T-helper 17 cell (primary cell): ENCODE measurements around the gene ADAMTS6. TPM values are rescaled to one million over a fixed set of nuclear protein-coding genes. Genes with fewer than 3 reads are reported as not detected.
A peak's percentile ranks its signal among the peaks of the same experiment; 100 is the strongest.
"Not testable (repeated sequence)": the region's sequence is repeated elsewhere in the genome, so short reads cannot be mapped to it uniquely, and the experiment has no call there.

Experiments used
- ATAC-seq: fragments of 150-1000 bp; cut with Tn5 transposase; 2 replicates; pipeline ENCODE4 v1.10.0; 2021; ENCODE audit warnings: mild to moderate bottlenecking, moderate library complexity
- DNase-seq, 3 donors: peaks; one replicate each; pipeline versions ENCODE4 v3.0.0 to v3.0.0-alpha.2; 2020 to 2021
- H3K9me3 ChIP-seq: one replicate; pipeline ENCODE4 v1.7.0; 2013; ENCODE audit warnings: low read length, mild to moderate bottlenecking; ENCODE audit not compliant: control insufficient read depth, poor library complexity, severe bottlenecking
- H3K27ac Mint-ChIP-seq: one replicate; pipeline ENCODE4 v1.8.0; 2022; ENCODE audit warnings: mild to moderate bottlenecking, moderate library complexity, mixed read lengths
- H3K27me3 Mint-ChIP-seq: one replicate; pipeline ENCODE4 v1.8.0; 2022; ENCODE audit warnings: mixed read lengths
- H3K36me3 Mint-ChIP-seq: one replicate; pipeline ENCODE4 v1.8.0; 2022; ENCODE audit warnings: low read depth, mixed read lengths
- H3K4me1 Mint-ChIP-seq: one replicate; pipeline ENCODE4 v1.8.0; 2022; ENCODE audit warnings: mild to moderate bottlenecking, mixed read lengths
- H3K4me3 Mint-ChIP-seq: one replicate; pipeline ENCODE4 v1.8.0; 2022; ENCODE audit warnings: mild to moderate bottlenecking, moderate library complexity, mixed read lengths
- total RNA-seq, 4 donors: library from RNA in 2 of 4; stranded (reverse) in 2 of 4; gene quantifications; one replicate each; pipeline ENCODE4 v1.2.3 and lab custom pipeline; 2022 to 2026

ADAMTS6 gene
- total RNA-seq (1 to 10 TPM; 1.4 to 2.4 TPM), total RNA-seq (lab: John Stamatoyannopoulos, UW) (3.7 to 4.1 reads per million in 2 donors)

DNA sequence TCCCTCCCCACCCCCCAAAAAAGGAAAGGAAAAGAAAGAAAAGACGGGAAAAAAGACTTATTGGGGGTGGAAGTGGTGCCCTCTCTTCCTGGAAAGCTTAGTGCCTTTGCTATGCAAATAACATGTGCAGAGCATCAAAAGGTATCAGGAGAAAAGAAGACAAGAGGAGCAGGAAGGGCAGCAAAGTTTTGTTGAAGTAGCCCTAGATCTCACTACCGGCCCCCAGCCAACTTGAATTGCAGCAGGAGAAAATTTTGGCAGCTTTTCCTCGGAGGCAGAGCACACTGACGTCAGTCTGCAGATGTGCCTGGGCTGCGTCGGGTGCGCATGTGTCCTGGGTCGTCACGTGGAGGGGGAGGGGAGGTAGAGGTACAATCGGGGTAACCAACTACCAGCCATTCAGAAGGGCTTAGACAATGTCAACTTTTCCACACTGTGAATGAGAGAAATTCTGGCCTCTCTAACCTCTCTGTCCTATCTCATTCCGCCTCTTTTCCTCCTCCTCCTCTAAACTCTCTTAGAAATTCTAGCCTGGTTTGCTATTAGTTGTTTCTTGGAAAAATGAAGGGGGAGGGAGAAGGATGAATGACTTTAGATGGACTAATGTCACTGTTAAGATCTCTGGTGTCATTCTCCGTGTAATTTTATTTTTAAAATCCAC lies at the start of gene ADAMTS6:
Gene ADAMTS6, minus strand, starts transcription at position 286 of the 661 bp plus-strand sequence. CDS start 8,247 bp downstream, outside the sequence.
- H3K4me3 Mint-ChIP-seq: peak within 1 kb of the TSS; percentile 98
- peak; percentile 46 to 54 (median 50) for DNase-seq
- ATAC-seq: peak; percentile 86
- H3K27ac Mint-ChIP-seq: peak within 1 kb of the TSS; percentile 93
- H3K4me1 Mint-ChIP-seq: peaks cover 17% of the 10 kb centered on the region
- H3K27me3 Mint-ChIP-seq: no peaks in the 10 kb centered on the region
- no peaks in the 10 kb centered on the region for H3K36me3 Mint-ChIP-seq
- H3K9me3 ChIP-seq: no peaks in the 10 kb centered on the region

GRCh38 chr5:65530904-65531303 lies 49.2 kb upstream of the ADAMTS6 start:
- Mint-ChIP-seq H3K27ac (no peak overlapping the region), H3K36me3 (no peaks in the 10 kb centered on the region), H3K4me3 (no peak overlapping the region)

DNA sequence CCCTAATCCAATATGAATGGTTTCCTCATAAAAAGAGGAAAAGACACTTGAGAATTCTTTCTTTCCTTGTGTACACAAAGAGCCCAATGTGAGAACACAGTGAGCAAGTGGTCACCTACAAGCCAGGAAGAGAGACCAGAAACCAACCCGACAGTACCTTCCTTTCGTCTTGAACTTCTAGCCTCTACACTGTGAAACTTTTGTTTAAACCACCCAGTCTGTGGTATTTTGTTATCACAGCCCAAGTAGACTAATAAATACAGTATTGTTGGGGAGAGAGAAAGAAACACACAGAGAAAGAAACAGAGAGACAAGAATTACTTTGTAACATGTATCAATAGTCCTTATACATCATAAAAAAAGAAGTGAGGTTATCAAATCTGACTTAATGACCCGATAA lies 44.0 kb upstream of the ADAMTS6 start:
- Mint-ChIP-seq H3K27me3 (no peaks in the 10 kb centered on the region), H3K27ac (no peak overlapping the region), H3K4me3 (no peak overlapping the region), H3K36me3 (no peaks in the 10 kb centered on the region), H3K4me1 (no peaks in the 10 kb centered on the region)
- no peak for DNase-seq
- ATAC-seq: no peak
- H3K9me3 ChIP-seq: no peaks in the 10 kb centered on the region

More at GRCh38 chr5:65530904-65531303, 49.2 kb upstream of the ADAMTS6 start:
- H3K27me3 Mint-ChIP-seq: no peaks in the 10 kb centered on the region
- no peaks in the 10 kb centered on the region for H3K4me1 Mint-ChIP-seq
- no peak for ATAC-seq
- DNase-seq: no peak
- no peaks in the 10 kb centered on the region for H3K9me3 ChIP-seq

DNA sequence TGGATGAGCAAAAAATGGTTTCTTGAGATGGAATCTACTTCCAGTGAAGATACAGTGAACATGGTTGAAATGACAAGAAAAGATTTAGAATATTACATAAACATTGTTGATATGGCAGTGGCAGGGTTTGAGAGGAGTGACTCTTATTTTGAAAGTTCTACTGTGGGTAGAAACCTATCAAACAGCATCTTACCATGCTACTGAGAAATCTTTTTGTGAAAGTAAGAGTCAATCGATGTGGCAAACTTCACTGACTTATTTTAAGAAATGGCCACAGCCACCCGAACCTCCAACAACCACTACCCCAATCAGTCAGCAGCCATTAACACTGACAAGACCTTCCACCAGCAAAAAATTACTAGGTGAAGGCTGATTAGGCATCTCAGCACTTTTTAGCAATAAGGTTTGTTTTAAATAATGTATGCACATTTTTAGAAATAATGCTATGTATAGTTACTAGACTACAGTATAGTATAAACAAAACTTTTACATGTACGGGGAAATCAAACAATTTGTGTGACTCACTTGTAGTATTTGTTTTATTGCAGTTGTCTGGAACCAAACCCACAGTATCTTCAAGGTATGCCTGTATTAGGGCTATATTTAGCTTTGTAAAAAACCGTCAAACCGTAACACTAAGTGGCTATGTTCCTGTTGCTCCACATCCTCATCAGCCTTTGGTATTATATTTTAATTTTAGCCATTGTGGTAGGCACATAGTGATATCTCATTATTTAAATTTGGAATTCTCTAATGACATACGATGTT lies 30.6 kb upstream of the ADAMTS6 start:
- Mint-ChIP-seq H3K27me3 (no peaks in the 10 kb centered on the region), H3K27ac (no peak overlapping the region), H3K36me3 (no peaks in the 10 kb centered on the region), H3K4me1 (peaks cover 3% of the 10 kb centered on the region), H3K4me3 (no peak overlapping the region)
- no peaks in the 10 kb centered on the region for H3K9me3 ChIP-seq
- DNase-seq (no peak), ATAC-seq (no peak)

- DNase-seq (no peak), ATAC-seq (no peak)
- H3K4me3 Mint-ChIP-seq: no peak overlapping the region
- H3K4me1 Mint-ChIP-seq: peaks cover 3% of the 10 kb centered on the region
- no peaks in the 10 kb centered on the region for H3K9me3 ChIP-seq
- H3K27me3 Mint-ChIP-seq: no peaks in the 10 kb centered on the region
- H3K27ac Mint-ChIP-seq: no peak overlapping the region
- H3K36me3 Mint-ChIP-seq: no peaks in the 10 kb centered on the region
Measured at GRCh38 chr5:65508978-65509377, 27.3 kb upstream of the ADAMTS6 start.

DNA sequence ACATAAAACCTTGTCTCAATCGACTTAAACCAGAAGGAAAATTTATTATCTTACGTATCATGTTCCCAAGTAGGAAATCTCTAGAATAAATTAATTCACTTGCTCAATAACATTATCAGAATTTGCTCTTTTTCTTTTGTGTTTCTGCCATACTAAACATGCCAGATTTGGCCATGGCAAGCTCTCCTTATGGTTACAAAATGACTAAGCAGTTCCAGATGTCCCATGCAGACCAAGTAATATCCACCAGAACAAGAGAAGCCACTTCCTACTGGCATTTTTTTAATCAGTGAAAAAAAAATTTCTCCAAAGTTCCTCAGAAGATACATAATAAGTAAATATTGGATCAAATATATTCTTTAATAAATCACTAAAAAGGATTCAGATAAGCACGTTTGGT lies 25.2 kb upstream of the ADAMTS6 start:
- Mint-ChIP-seq H3K27ac (no peak overlapping the region), H3K4me3 (no peak overlapping the region), H3K36me3 (no peaks in the 10 kb centered on the region), H3K27me3 (no peaks in the 10 kb centered on the region), H3K4me1 (no peaks in the 10 kb centered on the region)
- no peak for ATAC-seq
- H3K9me3 ChIP-seq: no peaks in the 10 kb centered on the region
- DNase-seq: no peak

DNA sequence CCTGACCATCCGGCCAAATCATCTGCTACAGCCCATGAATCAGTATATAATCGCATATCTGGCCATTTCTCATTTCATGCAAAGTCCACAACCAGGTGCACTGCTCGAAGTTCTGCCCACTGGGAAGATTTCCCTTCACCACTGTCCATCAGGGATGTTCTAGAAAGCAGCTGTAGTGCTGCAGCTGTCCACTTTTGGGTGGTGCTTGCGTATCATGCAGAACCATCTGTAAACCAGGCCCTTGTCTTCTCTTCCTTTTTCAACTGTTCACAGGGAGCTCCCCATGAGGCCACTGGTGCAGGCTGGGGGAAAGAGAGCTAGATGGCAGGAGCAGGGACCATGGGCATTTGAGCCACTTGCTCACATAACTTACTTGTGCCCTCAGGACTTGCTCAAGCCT lies 7.4 kb upstream of the ADAMTS6 start:
- no peaks in the 10 kb centered on the region for H3K9me3 ChIP-seq
- Mint-ChIP-seq H3K27me3 (no peaks in the 10 kb centered on the region), H3K36me3 (peaks cover 3% of the 10 kb centered on the region), H3K4me3 (no peak overlapping the region), H3K4me1 (no peaks in the 10 kb centered on the region), H3K27ac (no peak overlapping the region)
- ATAC-seq: no peak
- no peak for DNase-seq

DNA sequence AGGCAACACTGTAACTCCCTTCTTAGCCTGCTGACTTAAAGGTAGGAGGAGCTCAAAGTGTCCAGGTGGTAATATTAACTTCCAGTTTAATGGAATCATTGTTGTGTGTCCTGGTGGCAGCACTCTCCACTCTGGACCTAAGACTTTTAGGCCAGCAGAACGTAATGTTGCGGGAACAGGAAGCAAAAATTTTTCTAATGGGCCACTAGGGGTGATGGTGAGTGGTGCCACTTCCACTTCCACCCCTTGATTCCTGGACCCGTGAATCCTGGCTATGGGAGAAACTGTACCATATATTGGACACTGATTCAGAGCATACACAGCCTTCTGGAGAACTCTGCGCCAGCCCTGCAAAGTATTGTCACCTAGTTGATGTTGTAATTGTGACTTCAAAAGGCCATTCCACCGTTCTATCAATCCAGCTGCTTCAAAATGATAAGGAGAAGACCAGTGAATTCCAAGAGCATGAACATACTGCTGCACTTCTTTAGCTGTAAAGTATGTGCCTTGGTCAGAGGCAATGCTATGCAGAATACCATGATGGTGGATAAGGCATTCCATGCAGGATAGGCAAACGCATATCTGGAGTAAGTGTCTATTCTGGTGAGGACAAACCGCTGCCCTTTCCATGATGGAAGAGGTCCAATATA lies 6.4 kb upstream of the ADAMTS6 start:
- not testable (repeated sequence) for H3K4me3 Mint-ChIP-seq, H3K4me1 Mint-ChIP-seq

DNA sequence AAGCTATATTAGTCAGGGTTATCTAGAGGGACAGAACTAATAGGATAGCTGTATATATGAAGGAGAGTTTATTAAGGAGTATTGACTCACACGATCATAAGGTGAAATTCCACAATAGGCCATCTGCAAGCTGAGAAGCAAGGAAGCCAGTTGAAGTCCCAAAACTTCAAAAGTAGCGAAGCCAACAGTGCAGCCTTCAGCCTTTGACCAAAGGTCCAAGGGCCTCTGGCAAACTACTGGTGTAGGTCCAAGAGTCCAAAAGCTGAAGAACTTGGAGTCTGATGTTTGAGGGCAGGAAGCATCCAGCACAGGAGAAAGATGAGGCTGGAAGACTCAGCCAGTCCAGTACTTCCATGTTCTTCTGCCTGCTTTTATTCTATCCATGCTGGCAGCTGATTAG lies 5.1 kb upstream of the ADAMTS6 start:
- DNase-seq, H3K9me3 ChIP-seq, H3K4me3 Mint-ChIP-seq, ATAC-seq, H3K27ac Mint-ChIP-seq, H3K36me3 Mint-ChIP-seq, H3K27me3 Mint-ChIP-seq: not testable (repeated sequence)
- peaks cover 12% of the 10 kb centered on the region for H3K4me1 Mint-ChIP-seq

More for the DNA sequence above, 6.4 kb upstream of the ADAMTS6 start:
- H3K9me3 ChIP-seq, H3K27me3 Mint-ChIP-seq, H3K36me3 Mint-ChIP-seq, H3K27ac Mint-ChIP-seq, DNase-seq, ATAC-seq: not testable (repeated sequence)

GRCh38 chr5:65485405-65485804 lies 3.7 kb upstream of the ADAMTS6 start:
- no peaks in the 10 kb centered on the region for H3K9me3 ChIP-seq
- no peak for DNase-seq
- H3K27ac Mint-ChIP-seq: no peak overlapping the region
- H3K36me3 Mint-ChIP-seq: peaks cover 3% of the 10 kb centered on the region
- no peak for ATAC-seq
- no peaks in the 10 kb centered on the region for H3K27me3 Mint-ChIP-seq
- no peak overlapping the region for H3K4me3 Mint-ChIP-seq
- peaks cover 17% of the 10 kb centered on the region for H3K4me1 Mint-ChIP-seq

DNA sequence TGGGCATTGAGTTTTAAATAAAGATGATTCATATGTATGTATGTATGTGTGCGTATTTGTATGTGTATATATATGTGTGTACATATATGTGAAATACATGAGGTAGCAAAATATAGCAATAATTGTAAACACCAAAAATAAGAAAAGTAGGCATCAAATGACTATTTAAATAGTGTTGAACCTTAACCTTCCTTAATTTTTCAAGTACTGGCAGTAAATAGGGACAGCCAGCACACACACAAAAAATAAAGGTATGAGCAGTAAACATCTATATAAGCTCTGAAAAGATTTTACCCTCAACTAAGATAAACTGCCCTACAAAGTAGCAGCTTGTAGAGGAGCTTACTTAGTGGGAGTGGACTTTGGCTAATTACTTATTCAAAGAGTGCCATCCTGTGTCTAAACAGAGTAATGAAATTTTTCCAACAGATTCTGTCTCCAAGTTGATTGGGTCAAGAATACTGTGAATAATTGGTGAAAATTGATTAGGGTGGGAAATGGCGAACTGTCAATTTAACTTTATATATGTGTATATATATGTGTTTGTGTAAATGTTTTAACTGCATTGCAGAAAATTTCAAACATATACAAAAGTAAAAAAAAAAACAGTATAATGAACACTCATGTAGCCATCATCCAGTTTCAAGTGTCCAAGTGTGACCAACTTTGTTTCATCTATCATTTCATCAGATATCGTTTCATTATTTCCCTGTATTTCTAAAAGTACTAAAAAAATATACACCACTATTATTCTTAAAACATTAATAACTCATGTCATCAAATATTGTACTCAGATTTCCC lies 2.0 kb upstream of the ADAMTS6 start:
- Mint-ChIP-seq H3K36me3 (no peaks in the 10 kb centered on the region), H3K27me3 (no peaks in the 10 kb centered on the region), H3K4me1 (peaks cover 17% of the 10 kb centered on the region), H3K4me3 (peak overlapping the region; percentile 98), H3K27ac (peak overlapping the region; percentile 93)
- ATAC-seq (peak; percentile 60), DNase-seq (no peak)
- H3K9me3 ChIP-seq: no peaks in the 10 kb centered on the region

- ATAC-seq: no peak
- H3K4me3 Mint-ChIP-seq: peak overlapping the region; percentile 98
Measured at GRCh38 chr5:65482736-65483545, 1.2 kb upstream of the ADAMTS6 start.

More at GRCh38 chr5:65482736-65483545, 1.2 kb upstream of the ADAMTS6 start:
- no peaks in the 10 kb centered on the region for H3K9me3 ChIP-seq
- Mint-ChIP-seq H3K27me3 (no peaks in the 10 kb centered on the region), H3K4me1 (peaks cover 17% of the 10 kb centered on the region), H3K36me3 (no peaks in the 10 kb centered on the region), H3K27ac (peak overlapping the region; percentile 93)
- no peak for DNase-seq
